ENCODE measurements around the gene ENTPD2. TPM values are rescaled to one million over a fixed set of nuclear protein-coding genes. Genes with fewer than 3 reads are reported as not detected.

Gene ENTPD2
- total and polyA plus RNA-seq, 9 of the 15 experiments (the other 6 are each of a cell fraction or from before 2014, with no cell fraction given): 0.04 to 0.60 (median 0.14) TPM; not detected in 4

DNA sequence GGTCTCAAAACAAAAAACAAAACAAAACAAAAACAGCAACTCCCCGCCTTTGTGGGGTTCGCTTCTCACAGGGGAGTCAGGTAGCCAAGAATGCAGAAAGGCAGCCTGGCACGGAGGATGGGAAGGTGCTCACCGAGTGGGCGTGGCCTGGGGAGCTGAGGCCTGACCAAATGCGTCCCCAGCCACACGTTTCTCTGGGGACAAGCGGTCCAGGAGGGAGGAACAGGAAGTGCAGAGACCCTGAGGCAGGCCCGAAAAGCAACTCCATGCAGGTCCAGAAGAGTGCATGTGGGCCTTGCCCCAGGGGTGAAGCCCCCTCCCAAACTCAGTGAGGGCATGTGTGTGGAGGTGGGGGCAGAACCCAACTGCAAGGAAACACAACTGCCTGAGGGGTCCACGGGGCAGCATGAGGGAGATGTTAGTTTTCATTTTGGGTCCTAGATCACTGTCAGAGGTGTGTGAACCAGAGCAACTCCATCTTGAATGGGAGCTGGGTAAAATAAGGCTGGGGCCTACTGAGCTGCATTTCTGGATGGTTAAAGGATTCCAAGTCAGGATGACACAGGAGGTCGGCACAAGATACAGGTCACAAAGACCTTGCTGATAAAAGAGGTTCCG lies 20.9 kb upstream of the ENTPD2 start (continued):
- TF ChIP-seq NFYB (IDR thresholded peaks at IDR 0.05; ENCODE audit: extremely low read depth, insufficient read length): no peak
- TF ChIP-seq, protein P1, sequence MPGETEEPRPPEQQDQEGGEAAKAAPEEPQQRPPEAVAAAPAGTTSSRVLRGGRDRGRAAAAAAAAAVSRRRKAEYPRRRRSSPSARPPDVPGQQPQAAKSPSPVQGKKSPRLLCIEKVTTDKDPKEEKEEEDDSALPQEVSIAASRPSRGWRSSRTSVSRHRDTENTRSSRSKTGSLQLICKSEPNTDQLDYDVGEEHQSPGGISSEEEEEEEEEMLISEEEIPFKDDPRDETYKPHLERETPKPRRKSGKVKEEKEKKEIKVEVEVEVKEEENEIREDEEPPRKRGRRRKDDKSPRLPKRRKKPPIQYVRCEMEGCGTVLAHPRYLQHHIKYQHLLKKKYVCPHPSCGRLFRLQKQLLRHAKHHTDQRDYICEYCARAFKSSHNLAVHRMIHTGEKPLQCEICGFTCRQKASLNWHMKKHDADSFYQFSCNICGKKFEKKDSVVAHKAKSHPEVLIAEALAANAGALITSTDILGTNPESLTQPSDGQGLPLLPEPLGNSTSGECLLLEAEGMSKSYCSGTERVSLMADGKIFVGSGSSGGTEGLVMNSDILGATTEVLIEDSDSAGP (CRISPR knock-in tag; IDR thresholded peaks at IDR 0.05): no peak
- TF ChIP-seq ZC3H4 (CRISPR knock-in tag; IDR thresholded peaks at IDR 0.05; ENCODE audit: borderline replicate concordance): no peak
- TF ChIP-seq BACH1 (tag; IDR thresholded peaks at IDR 0.05): peak; percentile 98
- peak; percentile 100 for TF ChIP-seq E2F3 (CRISPR knock-in tag; IDR thresholded peaks at IDR 0.05)
- no peak for TF ChIP-seq ESRRA (IDR thresholded peaks at IDR 0.05; ENCODE audit: borderline replicate concordance, low read depth)
- TF ChIP-seq, protein P2, sequence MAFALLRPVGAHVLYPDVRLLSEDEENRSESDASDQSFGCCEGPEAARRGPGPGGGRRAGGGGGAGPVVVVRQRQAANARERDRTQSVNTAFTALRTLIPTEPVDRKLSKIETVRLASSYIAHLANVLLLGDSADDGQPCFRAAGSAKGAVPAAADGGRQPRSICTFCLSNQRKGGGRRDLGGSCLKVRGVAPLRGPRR (CRISPR knock-in tag; IDR thresholded peaks at IDR 0.05): peak; percentile 97
- TF ChIP-seq, protein P3, sequence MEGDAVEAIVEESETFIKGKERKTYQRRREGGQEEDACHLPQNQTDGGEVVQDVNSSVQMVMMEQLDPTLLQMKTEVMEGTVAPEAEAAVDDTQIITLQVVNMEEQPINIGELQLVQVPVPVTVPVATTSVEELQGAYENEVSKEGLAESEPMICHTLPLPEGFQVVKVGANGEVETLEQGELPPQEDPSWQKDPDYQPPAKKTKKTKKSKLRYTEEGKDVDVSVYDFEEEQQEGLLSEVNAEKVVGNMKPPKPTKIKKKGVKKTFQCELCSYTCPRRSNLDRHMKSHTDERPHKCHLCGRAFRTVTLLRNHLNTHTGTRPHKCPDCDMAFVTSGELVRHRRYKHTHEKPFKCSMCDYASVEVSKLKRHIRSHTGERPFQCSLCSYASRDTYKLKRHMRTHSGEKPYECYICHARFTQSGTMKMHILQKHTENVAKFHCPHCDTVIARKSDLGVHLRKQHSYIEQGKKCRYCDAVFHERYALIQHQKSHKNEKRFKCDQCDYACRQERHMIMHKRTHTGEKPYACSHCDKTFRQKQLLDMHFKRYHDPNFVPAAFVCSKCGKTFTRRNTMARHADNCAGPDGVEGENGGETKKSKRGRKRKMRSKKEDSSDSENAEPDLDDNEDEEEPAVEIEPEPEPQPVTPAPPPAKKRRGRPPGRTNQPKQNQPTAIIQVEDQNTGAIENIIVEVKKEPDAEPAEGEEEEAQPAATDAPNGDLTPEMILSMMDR (IDR thresholded peaks at IDR 0.05 in 2 of 3, conservative IDR thresholded peaks at IDR 0.05 in 1 of 3; ENCODE audit: insufficient read depth in 2 of 3, low read depth in 1 of 3, low read length in 3 of 3): no peak
- TF ChIP-seq, protein P4, sequence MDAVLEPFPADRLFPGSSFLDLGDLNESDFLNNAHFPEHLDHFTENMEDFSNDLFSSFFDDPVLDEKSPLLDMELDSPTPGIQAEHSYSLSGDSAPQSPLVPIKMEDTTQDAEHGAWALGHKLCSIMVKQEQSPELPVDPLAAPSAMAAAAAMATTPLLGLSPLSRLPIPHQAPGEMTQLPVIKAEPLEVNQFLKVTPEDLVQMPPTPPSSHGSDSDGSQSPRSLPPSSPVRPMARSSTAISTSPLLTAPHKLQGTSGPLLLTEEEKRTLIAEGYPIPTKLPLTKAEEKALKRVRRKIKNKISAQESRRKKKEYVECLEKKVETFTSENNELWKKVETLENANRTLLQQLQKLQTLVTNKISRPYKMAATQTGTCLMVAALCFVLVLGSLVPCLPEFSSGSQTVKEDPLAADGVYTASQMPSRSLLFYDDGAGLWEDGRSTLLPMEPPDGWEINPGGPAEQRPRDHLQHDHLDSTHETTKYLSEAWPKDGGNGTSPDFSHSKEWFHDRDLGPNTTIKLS (IDR thresholded peaks at IDR 0.05; ENCODE audit: borderline replicate concordance, low read depth): no peak
- TF ChIP-seq NFE2L1 (tag; IDR thresholded peaks at IDR 0.05; ENCODE audit: borderline replicate concordance, low read depth): peak; percentile 81; the same call in 1 of the 2 replicates
- TF ChIP-seq GATAD2A (IDR thresholded peaks at IDR 0.05): peak; percentile 25; the same call in 1 of the 2 replicates
- peak; percentile 99 for TF ChIP-seq ZNF311 (CRISPR knock-in tag; IDR thresholded peaks at IDR 0.05)
- TF ChIP-seq PHF21A (IDR thresholded peaks at IDR 0.05; ENCODE audit: borderline replicate concordance, low read depth): no peak
- 0 out of 2 replicates have a peak, but pooled peaks have one; percentile 74 for TF ChIP-seq ZNF696 (CRISPR knock-in tag; conservative IDR thresholded peaks at IDR 0.05)
- TF ChIP-seq KDM2B (CRISPR knock-in tag; IDR thresholded peaks at IDR 0.05): peak; percentile 79; the same call in 1 of the 2 replicates
- TF ChIP-seq, protein P5, sequence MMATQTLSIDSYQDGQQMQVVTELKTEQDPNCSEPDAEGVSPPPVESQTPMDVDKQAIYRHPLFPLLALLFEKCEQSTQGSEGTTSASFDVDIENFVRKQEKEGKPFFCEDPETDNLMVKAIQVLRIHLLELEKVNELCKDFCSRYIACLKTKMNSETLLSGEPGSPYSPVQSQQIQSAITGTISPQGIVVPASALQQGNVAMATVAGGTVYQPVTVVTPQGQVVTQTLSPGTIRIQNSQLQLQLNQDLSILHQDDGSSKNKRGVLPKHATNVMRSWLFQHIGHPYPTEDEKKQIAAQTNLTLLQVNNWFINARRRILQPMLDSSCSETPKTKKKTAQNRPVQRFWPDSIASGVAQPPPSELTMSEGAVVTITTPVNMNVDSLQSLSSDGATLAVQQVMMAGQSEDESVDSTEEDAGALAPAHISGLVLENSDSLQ (IDR thresholded peaks at IDR 0.05): no peak
- TF ChIP-seq ZNF445 (CRISPR knock-in tag; IDR thresholded peaks at IDR 0.05; ENCODE audit: low read depth): peak; percentile 98
- no peak for TF ChIP-seq SRSF7 (optimal IDR thresholded peaks at IDR 0.05; ENCODE audit: low read depth, low read length)
- peak; percentile 85 for TF ChIP-seq ZNF507 (tag; conservative IDR thresholded peaks at IDR 0.05)
- TF ChIP-seq, protein P6, sequence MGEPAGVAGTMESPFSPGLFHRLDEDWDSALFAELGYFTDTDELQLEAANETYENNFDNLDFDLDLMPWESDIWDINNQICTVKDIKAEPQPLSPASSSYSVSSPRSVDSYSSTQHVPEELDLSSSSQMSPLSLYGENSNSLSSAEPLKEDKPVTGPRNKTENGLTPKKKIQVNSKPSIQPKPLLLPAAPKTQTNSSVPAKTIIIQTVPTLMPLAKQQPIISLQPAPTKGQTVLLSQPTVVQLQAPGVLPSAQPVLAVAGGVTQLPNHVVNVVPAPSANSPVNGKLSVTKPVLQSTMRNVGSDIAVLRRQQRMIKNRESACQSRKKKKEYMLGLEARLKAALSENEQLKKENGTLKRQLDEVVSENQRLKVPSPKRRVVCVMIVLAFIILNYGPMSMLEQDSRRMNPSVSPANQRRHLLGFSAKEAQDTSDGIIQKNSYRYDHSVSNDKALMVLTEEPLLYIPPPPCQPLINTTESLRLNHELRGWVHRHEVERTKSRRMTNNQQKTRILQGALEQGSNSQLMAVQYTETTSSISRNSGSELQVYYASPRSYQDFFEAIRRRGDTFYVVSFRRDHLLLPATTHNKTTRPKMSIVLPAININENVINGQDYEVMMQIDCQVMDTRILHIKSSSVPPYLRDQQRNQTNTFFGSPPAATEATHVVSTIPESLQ (CRISPR knock-in tag; IDR thresholded peaks at IDR 0.05): no peak

Measured in K562 (cell line).